ENCODE data around the gene CSRNP2.

DNA sequence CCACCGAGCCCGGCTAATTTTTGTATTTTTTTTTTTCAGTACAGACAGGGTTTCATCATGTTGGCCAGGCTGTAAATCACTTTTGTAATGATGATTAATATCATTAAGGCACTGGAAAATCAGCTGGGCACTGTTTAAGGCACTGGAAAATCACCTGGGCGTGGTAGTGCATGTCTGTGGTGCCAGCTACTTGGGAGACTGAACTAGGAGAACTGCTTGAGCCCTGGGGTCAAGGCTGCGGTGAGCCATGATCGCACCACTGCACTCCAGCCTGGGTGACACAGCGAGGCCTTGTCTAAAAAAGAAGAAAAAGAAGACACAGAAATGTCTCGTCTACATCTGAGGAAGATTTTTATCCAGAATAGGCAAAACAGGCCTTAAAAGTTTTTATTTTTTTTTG lies 70.0 kb downstream of the CSRNP2 start:
- TF ChIP-seq CTCF (IDR thresholded peaks at IDR 0.05) (no peak), POLR2A (IDR thresholded peaks at IDR 0.05) (no peak)
